Colonic mucosa (tissue), 4 donors: ENCODE data around the gene TOMM40L. TPM values are rescaled to one million over a fixed set of nuclear protein-coding genes. Genes with fewer than 3 reads are reported as not detected.
A peak's percentile ranks its signal among the peaks of the same experiment; 100 is the strongest.

Experiments used
- DNase-seq: peaks from one replicate; pipeline ENCODE4 v3.0.0-alpha.2; 2020
- H3K27ac ChIP-seq: fragments of 200-600 bp; one replicate; pipeline ENCODE4 v1.8.0; 2021
- H3K27me3 ChIP-seq: fragments of 200-600 bp; one replicate; pipeline ENCODE4 v1.8.0; 2021
- H3K36me3 ChIP-seq: fragments of 200-600 bp; one replicate; pipeline ENCODE4 v1.8.0; 2021
- H3K4me1 ChIP-seq: fragments of 200-600 bp; one replicate; pipeline ENCODE4 v1.8.0; 2021; ENCODE audit warnings: mild to moderate bottlenecking
- H3K4me3 ChIP-seq: fragments of 200-600 bp; one replicate; pipeline ENCODE4 v1.8.0; 2021
- H3K9ac ChIP-seq, 2 donors: one replicate each; pipeline ENCODE4 v1.7.0; 2013; ENCODE audit warnings: control low read depth in 2 of 2, low read depth in 2 of 2, low read length in 2 of 2
- H3K9me3 ChIP-seq: fragments of 200-600 bp; one replicate; pipeline ENCODE4 v1.8.0; 2021
- CTCF ChIP-seq: fragments of 200-600 bp; IDR thresholded peaks from one replicate; pipeline ENCODE4 v1.8.0; 2022; ENCODE audit warnings: antibody characterized with exemption, mild to moderate bottlenecking
- intact Hi-C: fragments of 100-400 bp; cut with DNase I; formaldehyde crosslinking; loops from one replicate; pipeline ENCODE4 v1.14.1; 2022
- total RNA-seq, 2 donors: library from RNA; stranded (reverse); fragmentation: NEBNext Ultra II Directional in 1 of 2; extraction: Animal tissue kit (Norgen Biotek cat#: 25700) in 1 of 2; gene quantifications; one replicate each; pipeline ENCODE4 v1.2.1, GENCODE V29; 2021
- donor health status: healthy.
- donor health status: DM: no; HTN: no; CAD: no.
- donor health status: DM: no; HTN: no; CAD: no.

Gene TOMM40L
- total RNA-seq, 2 donors from 2014 or later: 16.6 to 23.1 TPM

GRCh38 chr1:161188381-161188780 lies 37.5 kb upstream of the TOMM40L start:
- no peak for TF ChIP-seq CTCF
- intact Hi-C loops: no loop called here
- Histone ChIP-seq H3K27me3 (no peaks in the 10 kb centered on the region), H3K4me3 (no peak overlapping the region), H3K9me3 (no peaks in the 10 kb centered on the region), H3K9ac (no peak overlapping the region), H3K36me3 (no peaks in the 10 kb centered on the region), H3K27ac (no peak overlapping the region), H3K4me1 (no peaks in the 10 kb centered on the region)
- no peak for DNase-seq

- H3K27me3 ChIP-seq: no peaks in the 10 kb centered on the region
- no peak overlapping the region for H3K4me3 ChIP-seq
- no peaks in the 10 kb centered on the region for H3K4me1 ChIP-seq
- intact Hi-C loops: no loop called here
- H3K36me3 ChIP-seq: no peaks in the 10 kb centered on the region
- DNase-seq: no peak
- no peak overlapping the region for H3K9ac ChIP-seq
- no peak overlapping the region for H3K27ac ChIP-seq
- no peaks in the 10 kb centered on the region for H3K9me3 ChIP-seq
- TF ChIP-seq CTCF: no peak
Observed at GRCh38 chr1:161189036-161189435, 36.8 kb upstream of the TOMM40L start.

GRCh38 chr1:161190962-161191521 lies 34.8 kb upstream of the TOMM40L start:
- TF ChIP-seq CTCF: no peak

GRCh38 chr1:161191971-161192370 lies 33.9 kb upstream of the TOMM40L start:
- H3K27ac ChIP-seq: no peak overlapping the region
- no peaks in the 10 kb centered on the region for H3K9me3 ChIP-seq
- no peaks in the 10 kb centered on the region for H3K4me1 ChIP-seq
- no peaks in the 10 kb centered on the region for H3K27me3 ChIP-seq
- H3K4me3 ChIP-seq: no peak overlapping the region
- H3K36me3 ChIP-seq: no peaks in the 10 kb centered on the region
- no peak for DNase-seq
- H3K9ac ChIP-seq: no peak overlapping the region
- intact Hi-C loops: loop anchor here (10.0 kb wide), 2 partner anchors 113 to 193 kb away; partner anchors contain the start of gene MPZ
- no peak for TF ChIP-seq CTCF

More at GRCh38 chr1:161190962-161191521, 34.8 kb upstream of the TOMM40L start:
- Histone ChIP-seq H3K9me3 (no peaks in the 10 kb centered on the region), H3K27me3 (no peaks in the 10 kb centered on the region), H3K36me3 (no peaks in the 10 kb centered on the region), H3K4me1 (no peaks in the 10 kb centered on the region), H3K27ac (no peak overlapping the region), H3K4me3 (no peak overlapping the region), H3K9ac (no peak overlapping the region)
- no peak for DNase-seq
- intact Hi-C loops: loop anchor here (10.0 kb wide), 2 partner anchors 114 to 194 kb away; partner anchors contain the start of gene MPZ

GRCh38 chr1:161192476-161193465 lies 33.1 kb upstream of the TOMM40L start:
- Histone ChIP-seq H3K9me3 (no peaks in the 10 kb centered on the region), H3K36me3 (no peaks in the 10 kb centered on the region), H3K9ac (peak overlapping the region in 1 of 2 donors; percentile 36), H3K4me1 (no peaks in the 10 kb centered on the region), H3K4me3 (no peak overlapping the region), H3K27ac (no peak overlapping the region), H3K27me3 (no peaks in the 10 kb centered on the region)
- TF ChIP-seq CTCF: peak; percentile 79
- DNase-seq: peak; percentile 68
- intact Hi-C loops: loop anchor here (10.0 kb wide), 2 partner anchors 112 to 192 kb away; partner anchors contain the start of gene MPZ
